Fibroblast of mammary gland (primary cell): ENCODE results near the gene ZRANB1.

Experiments
- DNase-seq: peaks from one replicate; pipeline ENCODE4 v3.0.0-alpha.2; 2010; ENCODE audit warnings: low read depth
- H3K4me3 ChIP-seq: 2 replicates; pipeline ENCODE4 v1.5.1; 2011; ENCODE audit warnings: low read depth, mild to moderate bottlenecking, low read length, moderate library complexity; ENCODE audit not compliant: control insufficient read depth
- TF ChIP-seq, protein P1 (sequence below): conservative IDR thresholded peaks from 2 replicates; pipeline ENCODE4 v1.5.1; 2011; ENCODE audit warnings: low read depth, low read length, inconsistent platforms; ENCODE audit not compliant: control insufficient read depth, insufficient read depth

ZRANB1 gene

DNA sequence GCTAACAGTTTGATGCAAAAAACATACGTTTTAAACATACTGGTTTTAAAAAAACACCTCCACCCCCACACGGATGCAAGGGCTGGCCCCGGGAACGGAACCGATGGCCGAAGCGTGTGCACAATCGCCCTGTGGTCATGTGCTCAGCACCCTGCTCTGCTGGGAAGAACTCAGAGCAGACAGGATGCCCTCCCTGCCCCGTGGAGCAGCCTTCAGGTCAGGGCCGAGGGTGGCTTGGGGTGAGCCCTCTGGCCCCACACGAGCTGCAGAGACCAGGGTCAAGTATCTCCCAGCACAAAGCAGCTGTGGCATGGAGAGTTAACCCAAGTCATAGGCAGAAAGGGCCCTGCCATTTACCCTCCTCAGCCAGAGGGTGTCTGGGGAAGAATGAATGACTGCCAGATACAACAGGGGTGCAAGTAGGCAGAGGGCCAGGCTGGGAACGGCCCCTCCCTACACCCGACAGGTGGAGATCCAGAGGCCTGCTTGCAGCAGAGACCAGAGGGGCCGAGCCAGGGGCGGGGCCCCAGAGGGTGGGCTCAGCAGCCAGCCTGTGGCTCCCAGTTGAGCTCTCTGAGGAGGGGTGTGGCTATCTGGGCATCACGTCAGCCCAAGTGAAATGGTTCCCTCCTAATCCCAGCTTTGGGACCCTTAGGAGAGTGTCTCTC, 56.8 kb downstream of the ZRANB1 start:
- no peak overlapping the region for H3K4me3 ChIP-seq
- TF ChIP-seq, protein P1, sequence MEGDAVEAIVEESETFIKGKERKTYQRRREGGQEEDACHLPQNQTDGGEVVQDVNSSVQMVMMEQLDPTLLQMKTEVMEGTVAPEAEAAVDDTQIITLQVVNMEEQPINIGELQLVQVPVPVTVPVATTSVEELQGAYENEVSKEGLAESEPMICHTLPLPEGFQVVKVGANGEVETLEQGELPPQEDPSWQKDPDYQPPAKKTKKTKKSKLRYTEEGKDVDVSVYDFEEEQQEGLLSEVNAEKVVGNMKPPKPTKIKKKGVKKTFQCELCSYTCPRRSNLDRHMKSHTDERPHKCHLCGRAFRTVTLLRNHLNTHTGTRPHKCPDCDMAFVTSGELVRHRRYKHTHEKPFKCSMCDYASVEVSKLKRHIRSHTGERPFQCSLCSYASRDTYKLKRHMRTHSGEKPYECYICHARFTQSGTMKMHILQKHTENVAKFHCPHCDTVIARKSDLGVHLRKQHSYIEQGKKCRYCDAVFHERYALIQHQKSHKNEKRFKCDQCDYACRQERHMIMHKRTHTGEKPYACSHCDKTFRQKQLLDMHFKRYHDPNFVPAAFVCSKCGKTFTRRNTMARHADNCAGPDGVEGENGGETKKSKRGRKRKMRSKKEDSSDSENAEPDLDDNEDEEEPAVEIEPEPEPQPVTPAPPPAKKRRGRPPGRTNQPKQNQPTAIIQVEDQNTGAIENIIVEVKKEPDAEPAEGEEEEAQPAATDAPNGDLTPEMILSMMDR: no peak
- no peak for DNase-seq

DNA sequence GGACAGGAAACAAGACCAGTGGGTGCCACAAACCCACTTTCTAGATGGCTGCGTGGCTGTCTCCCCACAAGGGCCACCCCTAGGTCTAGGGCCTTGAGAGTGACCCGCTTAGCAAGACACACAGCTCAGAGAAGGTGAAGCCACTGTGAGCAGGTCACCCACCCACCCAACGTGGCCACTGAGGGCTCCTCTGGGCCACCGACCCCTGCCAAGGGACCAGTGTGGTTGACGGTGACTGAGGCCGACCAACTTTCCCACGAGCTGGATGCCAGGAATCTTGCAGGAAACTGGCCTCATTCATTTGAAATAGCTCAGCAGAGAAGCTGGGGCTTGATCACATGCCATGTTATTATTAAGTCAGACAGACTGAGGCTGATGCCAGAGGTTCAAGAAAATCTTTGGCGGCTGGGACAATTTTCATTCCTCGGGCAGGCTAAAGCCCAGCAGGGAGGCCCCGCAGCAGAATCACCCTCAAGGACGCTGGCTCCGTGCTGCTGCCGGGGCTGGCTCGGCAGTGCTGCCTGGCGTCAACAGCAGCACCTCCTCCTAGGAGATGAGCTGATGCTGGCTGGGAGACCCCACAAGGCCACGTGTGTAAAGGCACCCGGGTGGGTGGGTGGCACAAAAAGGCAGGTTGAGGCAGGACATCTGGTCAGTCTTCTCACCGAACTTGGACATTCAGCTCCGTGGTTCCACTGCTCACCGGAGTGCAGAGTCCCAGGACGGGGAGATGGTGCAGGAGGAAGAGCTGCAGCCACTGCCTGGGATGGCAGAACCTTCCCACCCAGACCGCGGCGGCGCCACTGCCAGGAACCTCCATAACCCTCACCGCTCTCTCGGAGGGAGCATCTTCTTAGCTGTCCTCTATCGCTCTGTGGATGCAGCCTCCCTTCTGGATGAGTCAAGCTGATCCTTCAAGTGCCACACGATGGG, 57.8 kb downstream of the ZRANB1 start:
- peak; percentile 61 for DNase-seq
- H3K4me3 ChIP-seq: no peak overlapping the region
- TF ChIP-seq, protein P1: no peak

DNA sequence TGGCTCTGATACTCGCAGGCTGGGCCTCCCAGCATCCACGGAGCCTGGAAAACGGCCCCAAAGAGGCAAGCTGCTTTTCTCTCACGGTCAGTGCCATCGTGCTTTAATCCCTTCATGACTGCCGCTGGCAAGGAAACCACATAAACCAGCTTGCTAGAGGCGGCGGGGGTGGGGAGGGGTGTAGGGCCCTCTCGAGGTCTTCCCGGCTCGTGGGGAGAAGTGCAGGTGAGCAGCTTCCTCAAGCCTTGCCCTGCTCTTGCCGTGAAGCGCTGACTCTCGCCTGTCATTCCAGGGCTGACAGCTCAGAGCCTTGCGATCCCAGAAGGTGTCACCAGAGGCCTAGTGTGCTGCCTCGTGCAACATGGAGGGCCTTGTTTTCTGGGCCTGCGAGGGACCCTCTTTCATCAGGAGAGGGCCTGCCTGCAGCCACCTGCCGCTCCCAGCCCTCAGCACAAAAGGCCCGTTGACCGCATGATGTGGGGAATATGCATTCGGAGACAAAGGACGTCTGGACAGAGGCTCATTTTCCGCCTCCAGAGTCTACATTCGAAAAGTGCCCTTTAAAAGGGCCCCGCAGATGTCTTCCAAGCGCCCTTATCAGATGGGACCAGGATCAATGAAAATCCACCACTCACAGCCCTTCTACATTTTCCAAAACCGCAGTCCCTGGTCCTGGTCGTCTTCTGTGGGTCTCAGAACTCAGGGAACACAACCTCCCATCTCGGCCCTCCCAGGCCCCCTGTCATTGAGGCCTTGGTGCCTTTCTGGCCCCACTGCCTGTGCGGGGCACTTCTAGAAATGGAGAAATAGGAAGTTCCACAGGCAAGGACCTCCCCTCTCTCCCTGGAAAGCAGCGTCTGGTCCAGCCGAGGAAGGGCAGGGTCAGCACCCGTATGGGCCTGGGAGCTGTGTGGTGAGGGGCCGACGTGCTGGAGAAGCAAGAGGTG, 58.7 kb downstream of the ZRANB1 start:
- TF ChIP-seq, protein P1: no peak
- no peak overlapping the region for H3K4me3 ChIP-seq
- DNase-seq: no peak

DNA sequence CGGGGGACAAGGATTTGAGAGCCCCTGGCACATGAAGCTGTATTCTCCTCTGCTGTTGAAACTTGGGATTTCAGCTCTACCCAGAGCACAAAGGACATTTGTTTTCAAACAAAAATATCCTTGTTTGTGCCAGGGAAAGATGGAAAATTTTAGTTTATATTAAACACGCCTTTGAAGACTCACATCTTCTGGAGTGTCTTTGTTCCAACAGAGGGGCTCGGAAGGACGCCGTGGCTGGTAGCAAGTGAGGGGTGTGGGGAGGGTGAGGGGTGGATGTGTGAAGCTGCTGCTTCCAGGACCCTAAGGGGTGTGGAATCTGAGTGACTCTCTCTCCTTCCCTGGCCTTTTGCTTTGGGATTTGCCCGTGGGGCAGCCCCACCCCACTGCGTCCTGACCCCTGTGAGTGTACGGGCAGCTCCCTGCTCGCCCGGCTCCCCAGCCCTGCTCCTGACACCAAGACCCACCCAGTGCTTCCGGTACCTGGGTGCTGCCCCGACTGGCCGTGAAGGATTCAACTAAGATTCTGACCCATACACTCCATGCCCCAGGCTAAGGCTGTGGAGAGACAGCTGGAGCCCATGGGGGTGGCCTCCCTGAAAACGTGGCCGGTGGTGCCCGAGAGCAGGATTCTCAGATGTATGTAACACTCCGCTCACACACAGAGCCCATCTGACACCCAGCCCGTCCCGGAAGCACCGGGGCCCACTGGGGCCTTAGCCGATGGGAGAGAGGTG, 59.6 kb downstream of the ZRANB1 start:
- H3K4me3 ChIP-seq: no peak overlapping the region
- TF ChIP-seq, protein P1: no peak
- DNase-seq: no peak

DNA sequence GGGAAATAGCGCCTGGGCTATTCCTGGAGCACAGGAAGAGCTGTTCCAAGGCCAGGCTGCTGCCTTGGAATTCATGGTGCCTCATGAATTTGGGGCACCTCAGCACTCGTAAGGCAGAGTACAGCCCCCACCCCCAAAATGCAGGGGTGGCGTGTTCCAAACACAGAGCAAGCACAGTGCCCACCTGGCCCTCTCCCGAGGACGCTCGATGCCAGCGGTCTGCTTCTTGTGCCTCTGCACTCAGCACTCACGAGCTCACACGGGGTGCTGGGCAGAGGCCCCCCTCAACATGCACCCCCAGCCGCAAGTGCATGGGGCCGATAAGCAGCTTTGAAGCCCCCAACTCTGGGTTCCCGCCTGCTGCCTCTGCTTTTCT, 60.1 kb downstream of the ZRANB1 start:
- no peak overlapping the region for H3K4me3 ChIP-seq
- no peak for DNase-seq
- TF ChIP-seq, protein P1: no peak
